Progenitor cell of endocrine pancreas (in vitro differentiated cells): ENCODE results near the gene SPOCD1. TPM values are rescaled to one million over a fixed set of nuclear protein-coding genes. Genes with fewer than 3 reads are reported as not detected.
A peak's percentile ranks its signal among the peaks of the same experiment; 100 is the strongest.

ENCODE experiments used
- DNase-seq: peaks from one replicate; pipeline ENCODE4 v3.0.0; 2021; ENCODE audit warnings: low spot score; ENCODE audit not compliant: unreplicated experiment
- H3K27ac Mint-ChIP-seq: 2 replicates; pipeline ENCODE4 v1.8.0; 2021; ENCODE audit warnings: mild to moderate bottlenecking, moderate library complexity, mixed read lengths
- H3K27me3 Mint-ChIP-seq: 2 replicates; pipeline ENCODE4 v1.8.0; 2021; ENCODE audit warnings: mixed read lengths
- H3K36me3 Mint-ChIP-seq: 2 replicates; pipeline ENCODE4 v1.8.0; 2022; ENCODE audit warnings: mixed read lengths; ENCODE audit not compliant: insufficient read depth
- H3K4me1 Mint-ChIP-seq: 2 replicates; pipeline ENCODE4 v1.8.0; 2021; ENCODE audit warnings: low read depth, mixed read lengths
- H3K4me3 Mint-ChIP-seq: 2 replicates; pipeline ENCODE4 v1.8.0; 2021; ENCODE audit warnings: low read depth, mild to moderate bottlenecking, moderate library complexity, mixed read lengths
- H3K9me3 Mint-ChIP-seq: 2 replicates; pipeline ENCODE4 v1.8.0; 2021; ENCODE audit warnings: low read depth, mixed read lengths
- total RNA-seq: library from RNA; stranded (reverse); gene quantifications from 2 replicates; pipeline ENCODE4 v1.2.1, GENCODE V29; 2021
- TF ChIP-seq, protein P1 (sequence below): fragments of 200-600 bp; sonication (generic); IDR thresholded peaks from one replicate; pipeline ENCODE4 v1.5.0; 2021; ENCODE audit warnings: antibody characterized with exemption, mild to moderate bottlenecking; ENCODE audit not compliant: unreplicated experiment

Gene SPOCD1
- total RNA-seq, 1 donor from 2014 or later = 0.36 TPM

DNA sequence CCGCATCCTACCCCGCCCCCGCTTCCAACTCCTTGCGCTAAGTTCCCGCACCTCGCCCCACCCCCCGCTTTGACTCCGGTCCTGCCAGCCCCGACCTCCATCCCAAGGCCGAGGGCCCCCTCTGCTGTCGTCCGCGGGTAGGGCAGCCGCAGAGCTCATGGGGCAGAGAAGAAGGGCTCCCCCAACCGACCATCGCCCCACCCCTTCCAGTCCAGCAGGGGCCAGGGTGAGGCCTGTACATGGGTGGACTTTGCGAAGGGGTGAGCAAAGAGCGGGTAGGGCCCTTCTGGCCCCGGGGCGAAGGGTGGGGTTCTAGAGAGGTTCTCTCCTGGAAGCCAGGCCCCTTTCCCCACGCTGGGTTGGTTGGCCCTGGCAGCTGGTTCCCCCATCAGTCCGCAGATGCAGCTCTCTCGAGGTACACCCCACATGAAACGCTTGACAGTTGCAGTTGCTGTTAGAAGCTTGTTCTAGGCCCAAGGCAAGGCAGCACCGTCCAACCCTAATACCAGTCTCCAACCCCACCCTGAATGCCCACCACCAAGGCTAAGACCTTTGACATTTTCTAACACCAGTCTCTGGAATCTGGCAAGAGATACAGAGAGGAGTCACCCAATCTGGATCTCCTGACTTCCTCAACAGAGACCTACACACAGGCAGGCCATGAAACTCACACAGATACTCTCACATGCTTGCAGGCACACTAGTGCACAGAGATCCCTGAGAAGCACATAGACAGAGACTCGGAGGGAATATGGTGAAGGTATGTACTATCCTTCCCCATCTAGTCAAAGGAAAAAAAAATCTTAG, 26.4 kb downstream of the SPOCD1 start:
- H3K36me3 Mint-ChIP-seq = no peaks in the 10 kb centered on the region
- no peaks in the 10 kb centered on the region for H3K9me3 Mint-ChIP-seq
- TF ChIP-seq, protein P1, sequence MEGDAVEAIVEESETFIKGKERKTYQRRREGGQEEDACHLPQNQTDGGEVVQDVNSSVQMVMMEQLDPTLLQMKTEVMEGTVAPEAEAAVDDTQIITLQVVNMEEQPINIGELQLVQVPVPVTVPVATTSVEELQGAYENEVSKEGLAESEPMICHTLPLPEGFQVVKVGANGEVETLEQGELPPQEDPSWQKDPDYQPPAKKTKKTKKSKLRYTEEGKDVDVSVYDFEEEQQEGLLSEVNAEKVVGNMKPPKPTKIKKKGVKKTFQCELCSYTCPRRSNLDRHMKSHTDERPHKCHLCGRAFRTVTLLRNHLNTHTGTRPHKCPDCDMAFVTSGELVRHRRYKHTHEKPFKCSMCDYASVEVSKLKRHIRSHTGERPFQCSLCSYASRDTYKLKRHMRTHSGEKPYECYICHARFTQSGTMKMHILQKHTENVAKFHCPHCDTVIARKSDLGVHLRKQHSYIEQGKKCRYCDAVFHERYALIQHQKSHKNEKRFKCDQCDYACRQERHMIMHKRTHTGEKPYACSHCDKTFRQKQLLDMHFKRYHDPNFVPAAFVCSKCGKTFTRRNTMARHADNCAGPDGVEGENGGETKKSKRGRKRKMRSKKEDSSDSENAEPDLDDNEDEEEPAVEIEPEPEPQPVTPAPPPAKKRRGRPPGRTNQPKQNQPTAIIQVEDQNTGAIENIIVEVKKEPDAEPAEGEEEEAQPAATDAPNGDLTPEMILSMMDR = peak; percentile 76
- peak overlapping the region; percentile 84 for H3K4me3 Mint-ChIP-seq
- peak; percentile 99 for DNase-seq
- no peak overlapping the region for H3K27ac Mint-ChIP-seq
- peaks cover 15% of the 10 kb centered on the region for H3K27me3 Mint-ChIP-seq
- no peaks in the 10 kb centered on the region for H3K4me1 Mint-ChIP-seq

- Mint-ChIP-seq H3K27me3 (peaks cover 15% of the 10 kb centered on the region), H3K9me3 (no peaks in the 10 kb centered on the region), H3K4me3 (peak overlapping the region; percentile 84), H3K4me1 (no peaks in the 10 kb centered on the region), H3K27ac (peak overlapping the region; percentile 74), H3K36me3 (no peaks in the 10 kb centered on the region)
- DNase-seq = no peak
- TF ChIP-seq, protein P1 = no peak
Observed at GRCh38 chr1:31788825-31789256, 27.0 kb downstream of the SPOCD1 start.

DNA sequence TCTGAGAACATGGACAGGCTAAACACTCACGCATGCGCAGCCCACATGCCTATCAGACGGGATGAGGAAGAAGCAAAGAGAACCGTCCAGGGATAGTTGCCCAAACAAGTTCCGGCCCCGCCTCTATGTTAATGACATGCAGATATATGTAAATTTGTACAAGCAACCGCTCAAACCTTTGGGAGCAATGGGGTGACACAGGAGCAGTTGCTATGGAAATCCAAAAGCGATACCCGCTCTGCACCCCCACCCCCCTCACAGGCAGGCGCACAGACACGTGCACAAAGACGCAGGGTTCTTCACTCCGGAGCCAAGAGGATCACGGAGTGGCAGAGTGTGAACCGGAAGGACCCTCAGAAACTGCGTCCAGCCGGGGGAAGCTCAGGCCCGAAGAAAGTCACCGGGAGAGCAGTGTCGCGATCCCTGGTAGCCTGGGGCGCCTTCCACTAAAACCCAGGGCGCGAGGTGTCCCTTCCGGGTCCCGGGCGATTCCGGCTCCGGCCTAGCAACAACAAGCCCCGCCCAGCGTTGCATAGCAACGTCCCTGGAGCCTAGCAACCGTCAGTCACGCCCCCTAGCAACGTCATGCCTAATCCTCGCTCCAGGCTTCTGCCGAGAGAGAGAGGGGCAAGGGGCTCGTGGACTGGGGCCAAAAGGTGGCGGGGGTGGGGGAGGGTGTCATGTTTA, 27.5 kb downstream of the SPOCD1 start:
- Mint-ChIP-seq H3K36me3 (no peaks in the 10 kb centered on the region), H3K4me3 (peak overlapping the region; percentile 84), H3K4me1 (no peaks in the 10 kb centered on the region), H3K27ac (peak overlapping the region; percentile 91), H3K9me3 (no peaks in the 10 kb centered on the region), H3K27me3 (peaks cover 15% of the 10 kb centered on the region)
- peak; percentile 90 for DNase-seq
- TF ChIP-seq, protein P1 = no peak

- Mint-ChIP-seq H3K4me3 (peak overlapping the region; percentile 84), H3K36me3 (no peaks in the 10 kb centered on the region), H3K27me3 (peaks cover 12% of the 10 kb centered on the region), H3K27ac (no peak overlapping the region), H3K4me1 (no peaks in the 10 kb centered on the region), H3K9me3 (no peaks in the 10 kb centered on the region)
- TF ChIP-seq, protein P1 = no peak
- DNase-seq = no peak
Observed at GRCh38 chr1:31787786-31788137, 28.1 kb downstream of the SPOCD1 start.

- Mint-ChIP-seq H3K9me3 (no peaks in the 10 kb centered on the region), H3K4me1 (peaks cover 2% of the 10 kb centered on the region), H3K27me3 (peaks cover 12% of the 10 kb centered on the region), H3K36me3 (no peaks in the 10 kb centered on the region), H3K27ac (no peak overlapping the region), H3K4me3 (peak overlapping the region; percentile 84)
- TF ChIP-seq, protein P1 = no peak
- DNase-seq = no peak
Observed at GRCh38 chr1:31787261-31787660, 28.6 kb downstream of the SPOCD1 start.
